Calu3 (cell line): ENCODE measurements around the gene BACE2. TPM values are rescaled to one million over a fixed set of nuclear protein-coding genes. Genes with fewer than 3 reads are reported as not detected.

Experiments used
- BruUV-seq: library from RNA; stranded (reverse); fragments of 400-500 nt; replicated peaks from 2 replicates; lab custom pipeline; 2021; lab: Mats Ljungman, UMichigan
- CTCF ChIA-PET: fragments of 300-600 bp; sonication (Branson Sonifier 250); formaldehyde crosslinking; loops from one replicate; lab custom pipeline; 2022; ENCODE audit warnings: antibody characterized with exemption; lab: Charles Lee
- DNase-seq: peaks from one replicate; pipeline ENCODE4 v3.0.0; 2022
- H3K27ac Mint-ChIP-seq: one replicate; pipeline ENCODE4 v1.8.0; 2022; ENCODE audit warnings: mixed read lengths; ENCODE audit not compliant: unreplicated experiment
- H3K27me3 Mint-ChIP-seq: one replicate; pipeline ENCODE4 v1.8.0; 2022; ENCODE audit warnings: mixed read lengths; ENCODE audit not compliant: unreplicated experiment
- H3K36me3 Mint-ChIP-seq: one replicate; pipeline ENCODE4 v1.8.0; 2022; ENCODE audit warnings: mild to moderate bottlenecking, moderate library complexity, mixed read lengths; ENCODE audit not compliant: insufficient read depth, unreplicated experiment
- H3K4me1 Mint-ChIP-seq: one replicate; pipeline ENCODE4 v1.8.0; 2022; ENCODE audit warnings: mild to moderate bottlenecking, low read depth, mixed read lengths; ENCODE audit not compliant: unreplicated experiment
- H3K4me3 Mint-ChIP-seq: one replicate; pipeline ENCODE4 v1.8.0; 2022; ENCODE audit warnings: mild to moderate bottlenecking, low read depth, moderate library complexity, mixed read lengths; ENCODE audit not compliant: unreplicated experiment
- H3K9me3 Mint-ChIP-seq: one replicate; pipeline ENCODE4 v1.8.0; 2022; ENCODE audit warnings: low read depth, mixed read lengths; ENCODE audit not compliant: unreplicated experiment
- CTCF ChIP-seq: fragments of 200-600 bp; IDR thresholded peaks from one replicate; pipeline ENCODE4 v1.8.0; 2022; ENCODE audit warnings: antibody characterized with exemption; ENCODE audit not compliant: unreplicated experiment
- intact Hi-C: fragments of 100-400 bp; cut with micrococcal nuclease; formaldehyde crosslinking; loops from one replicate; pipeline ENCODE4 v1.10.0; 2022; ENCODE audit not compliant: unreplicated experiment
- total RNA-seq: library from RNA; stranded (reverse); gene quantifications from 2 replicates; pipeline ENCODE4 v1.2.3, GENCODE V29; 2022

The BACE2 gene
- total RNA-seq, 1 experiment from 2014 or later: 59.0 TPM

GRCh38 chr21:41169701-41170100 is 1.7 kb downstream of the BACE2 start:
- no peak for TF ChIP-seq CTCF
- DNase-seq: no peak
- no TSS peak for BruUV-seq
- H3K4me3 Mint-ChIP-seq: peak overlapping the region; percentile 75
- intact Hi-C loops: loop anchor here (2.0 to 5.0 kb wide), 2 partner anchors 49 to 193 kb away; partner anchors contain the start of gene MX2
- peaks cover 19% of the 10 kb centered on the region for H3K36me3 Mint-ChIP-seq
- H3K9me3 Mint-ChIP-seq: no peaks in the 10 kb centered on the region
- CTCF ChIA-PET: interaction anchor here (1.2 kb wide), 1 partner anchor 48 kb away, joined by 6 read pairs; no protein-coding TSS in a partner anchor
- no peaks in the 10 kb centered on the region for H3K27me3 Mint-ChIP-seq
- peaks cover 23% of the 10 kb centered on the region for H3K4me1 Mint-ChIP-seq
- peak overlapping the region; percentile 60 for H3K27ac Mint-ChIP-seq

GRCh38 chr21:41170442-41170841 is 2.5 kb downstream of the BACE2 start:
- peak overlapping the region; percentile 75 for H3K4me3 Mint-ChIP-seq

GRCh38 chr21:41170859-41171609 is 3.1 kb downstream of the BACE2 start:
- H3K27ac Mint-ChIP-seq: peak overlapping the region; percentile 54
- DNase-seq: peak; percentile 65
- peaks cover 19% of the 10 kb centered on the region for H3K36me3 Mint-ChIP-seq
- peaks cover 13% of the 10 kb centered on the region for H3K4me1 Mint-ChIP-seq
- intact Hi-C loops: loop anchor here (2.0 to 5.0 kb wide), 2 partner anchors 48 to 191 kb away; partner anchors contain the start of gene MX2
- BruUV-seq: TSS peak; percentile 66
- peak overlapping the region; percentile 51 for H3K4me3 Mint-ChIP-seq
- CTCF ChIA-PET: interaction anchor here (0.6 to 1.0 kb wide), 4 partner anchors 26 to 425 kb away, joined by 3 to 4 read pairs (median 4); no protein-coding TSS in a partner anchor
- no peaks in the 10 kb centered on the region for H3K27me3 Mint-ChIP-seq
- H3K9me3 Mint-ChIP-seq: no peaks in the 10 kb centered on the region
- TF ChIP-seq CTCF: no peak

More at GRCh38 chr21:41170442-41170841, 2.5 kb downstream of the BACE2 start:
- Mint-ChIP-seq H3K4me1 (peaks cover 19% of the 10 kb centered on the region), H3K27ac (peak overlapping the region; percentile 54), H3K36me3 (peaks cover 19% of the 10 kb centered on the region), H3K9me3 (no peaks in the 10 kb centered on the region), H3K27me3 (no peaks in the 10 kb centered on the region)
- TF ChIP-seq CTCF: peak; percentile 61
- intact Hi-C loops: loop anchor here (2.0 to 5.0 kb wide), 2 partner anchors 48 to 192 kb away; partner anchors contain the start of gene MX2
- DNase-seq: peak; percentile 76
- no TSS peak for BruUV-seq
- CTCF ChIA-PET: interaction anchor here (0.8 to 1.2 kb wide), 2 partner anchors 47 to 57 kb away, joined by 4 to 6 read pairs; no protein-coding TSS in a partner anchor

GRCh38 chr21:41175080-41175479 is 7.1 kb downstream of the BACE2 start:
- Mint-ChIP-seq H3K4me1 (peaks cover 18% of the 10 kb centered on the region), H3K36me3 (peaks cover 10% of the 10 kb centered on the region), H3K27ac (no peak overlapping the region), H3K4me3 (no peak overlapping the region), H3K27me3 (no peaks in the 10 kb centered on the region), H3K9me3 (no peaks in the 10 kb centered on the region)
- intact Hi-C loops: no loop called here
- no TSS peak for BruUV-seq
- TF ChIP-seq CTCF: no peak
- CTCF ChIA-PET: no interaction called here
- no peak for DNase-seq
